A549 (cell line): ENCODE measurements around the gene MTERF2.
"Not testable (repeated sequence)": the region's sequence is repeated elsewhere in the genome, so short reads cannot be mapped to it uniquely, and the experiment has no call there.

Experiments
- CEBPB ChIP-seq, 2 experiments: fragments of >200 bp in 1 of 2; sonication (Bioruptor Twin) in 1 of 2; formaldehyde crosslinking in 1 of 2; IDR thresholded peaks; 2 replicates each; pipeline ENCODE4 v1.6.1; 2012 to 2016
- EP300 ChIP-seq, 2 experiments: fragments of >200 bp; sonication (Bioruptor Twin); formaldehyde crosslinking; IDR thresholded peaks; 2 replicates in 1 of 2; 3 replicates in 1 of 2; pipeline ENCODE4 v1.6.1; 2016 to 2017
- HOXB13 ChIP-seq: fragments of 250-450 bp; sonication (Bioruptor Pico); IDR thresholded peaks from 2 replicates; pipeline ENCODE4 v1.5.0; 2020; ENCODE audit warnings: low read depth, mild to moderate bottlenecking, moderate library complexity
- MAFK ChIP-seq: fragments of 450-650 bp; IDR thresholded peaks from 2 replicates; pipeline ENCODE4 v1.6.1; 2014; ENCODE audit not compliant: partially characterized antibody
- MAZ ChIP-seq: fragments of 150-350 bp; IDR thresholded peaks from 2 replicates; pipeline ENCODE4 v1.6.1; 2014; ENCODE audit warnings: antibody characterized with exemption, low read depth, low read length, borderline replicate concordance
- NR3C1 ChIP-seq: fragments of >200 bp; sonication (Bioruptor Twin); formaldehyde crosslinking; IDR thresholded peaks from 3 replicates; pipeline ENCODE4 v1.6.1; 2017
- POLR2A ChIP-seq: IDR thresholded peaks from 2 replicates; pipeline ENCODE4 v1.6.1; 2012; ENCODE audit warnings: mild to moderate bottlenecking, low read length
- RNF2 ChIP-seq: fragments of 200-600 bp; sonication (generic); IDR thresholded peaks from 2 replicates; pipeline ENCODE4 v1.6.1; 2016; ENCODE audit warnings: low read depth, mild to moderate bottlenecking, antibody characterized with exemption, moderate library complexity, borderline replicate concordance
- TP53 ChIP-seq: fragments of 250-450 bp; sonication (Bioruptor Pico); IDR thresholded peaks from 2 replicates; pipeline ENCODE4 v1.5.0; 2021; ENCODE audit warnings: mild to moderate bottlenecking, moderate library complexity
- TF ChIP-seq, protein P1 (sequence below): fragments of >200 bp; sonication (Bioruptor Twin); formaldehyde crosslinking; IDR thresholded peaks from 3 replicates; pipeline ENCODE4 v1.5.1; 2016
- TF ChIP-seq, protein P2 (sequence below): fragments of 450-650 bp; IDR thresholded peaks from 2 replicates; pipeline ENCODE4 v1.6.1; 2014; ENCODE audit warnings: antibody characterized with exemption
- TF ChIP-seq, protein P3 (sequence below): fragments of 200-600 bp; sonication (generic); IDR thresholded peaks from 2 replicates; pipeline ENCODE4 v1.6.1; 2016; ENCODE audit warnings: antibody characterized with exemption, mild to moderate bottlenecking, moderate library complexity

DNA sequence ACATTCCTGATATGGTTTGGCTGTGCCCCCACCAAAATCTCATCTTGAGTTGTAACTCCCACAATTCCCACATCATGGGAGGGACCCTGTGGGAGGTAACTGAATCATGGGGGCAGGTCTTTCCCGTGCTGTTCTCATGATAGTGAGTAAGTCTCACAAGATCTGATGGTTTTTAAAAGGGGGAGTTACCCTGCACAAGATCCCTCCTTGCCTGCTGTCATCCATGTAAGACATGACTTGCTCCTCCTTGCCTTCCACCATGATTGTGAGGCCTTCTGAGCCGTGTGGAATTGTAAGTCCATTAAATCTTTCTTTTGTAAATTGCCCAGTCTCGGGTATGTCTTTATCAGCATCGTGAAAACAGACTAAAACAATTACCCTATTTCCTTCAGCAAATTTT lies 15.7 kb upstream of the MTERF2 start:
- not testable (repeated sequence) for TF ChIP-seq CEBPB (IDR thresholded peaks at IDR 0.05); HOXB13; EP300 (IDR thresholded peaks at IDR 0.05); NR3C1; TP53 (CRISPR knock-in tag); POLR2A; RNF2; MAFK; MAZ
- TF ChIP-seq, protein P1, sequence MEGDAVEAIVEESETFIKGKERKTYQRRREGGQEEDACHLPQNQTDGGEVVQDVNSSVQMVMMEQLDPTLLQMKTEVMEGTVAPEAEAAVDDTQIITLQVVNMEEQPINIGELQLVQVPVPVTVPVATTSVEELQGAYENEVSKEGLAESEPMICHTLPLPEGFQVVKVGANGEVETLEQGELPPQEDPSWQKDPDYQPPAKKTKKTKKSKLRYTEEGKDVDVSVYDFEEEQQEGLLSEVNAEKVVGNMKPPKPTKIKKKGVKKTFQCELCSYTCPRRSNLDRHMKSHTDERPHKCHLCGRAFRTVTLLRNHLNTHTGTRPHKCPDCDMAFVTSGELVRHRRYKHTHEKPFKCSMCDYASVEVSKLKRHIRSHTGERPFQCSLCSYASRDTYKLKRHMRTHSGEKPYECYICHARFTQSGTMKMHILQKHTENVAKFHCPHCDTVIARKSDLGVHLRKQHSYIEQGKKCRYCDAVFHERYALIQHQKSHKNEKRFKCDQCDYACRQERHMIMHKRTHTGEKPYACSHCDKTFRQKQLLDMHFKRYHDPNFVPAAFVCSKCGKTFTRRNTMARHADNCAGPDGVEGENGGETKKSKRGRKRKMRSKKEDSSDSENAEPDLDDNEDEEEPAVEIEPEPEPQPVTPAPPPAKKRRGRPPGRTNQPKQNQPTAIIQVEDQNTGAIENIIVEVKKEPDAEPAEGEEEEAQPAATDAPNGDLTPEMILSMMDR: not testable (repeated sequence)
- TF ChIP-seq, protein P2, sequence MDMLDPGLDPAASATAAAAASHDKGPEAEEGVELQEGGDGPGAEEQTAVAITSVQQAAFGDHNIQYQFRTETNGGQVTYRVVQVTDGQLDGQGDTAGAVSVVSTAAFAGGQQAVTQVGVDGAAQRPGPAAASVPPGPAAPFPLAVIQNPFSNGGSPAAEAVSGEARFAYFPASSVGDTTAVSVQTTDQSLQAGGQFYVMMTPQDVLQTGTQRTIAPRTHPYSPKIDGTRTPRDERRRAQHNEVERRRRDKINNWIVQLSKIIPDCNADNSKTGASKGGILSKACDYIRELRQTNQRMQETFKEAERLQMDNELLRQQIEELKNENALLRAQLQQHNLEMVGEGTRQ: not testable (repeated sequence)
- TF ChIP-seq, protein P3, sequence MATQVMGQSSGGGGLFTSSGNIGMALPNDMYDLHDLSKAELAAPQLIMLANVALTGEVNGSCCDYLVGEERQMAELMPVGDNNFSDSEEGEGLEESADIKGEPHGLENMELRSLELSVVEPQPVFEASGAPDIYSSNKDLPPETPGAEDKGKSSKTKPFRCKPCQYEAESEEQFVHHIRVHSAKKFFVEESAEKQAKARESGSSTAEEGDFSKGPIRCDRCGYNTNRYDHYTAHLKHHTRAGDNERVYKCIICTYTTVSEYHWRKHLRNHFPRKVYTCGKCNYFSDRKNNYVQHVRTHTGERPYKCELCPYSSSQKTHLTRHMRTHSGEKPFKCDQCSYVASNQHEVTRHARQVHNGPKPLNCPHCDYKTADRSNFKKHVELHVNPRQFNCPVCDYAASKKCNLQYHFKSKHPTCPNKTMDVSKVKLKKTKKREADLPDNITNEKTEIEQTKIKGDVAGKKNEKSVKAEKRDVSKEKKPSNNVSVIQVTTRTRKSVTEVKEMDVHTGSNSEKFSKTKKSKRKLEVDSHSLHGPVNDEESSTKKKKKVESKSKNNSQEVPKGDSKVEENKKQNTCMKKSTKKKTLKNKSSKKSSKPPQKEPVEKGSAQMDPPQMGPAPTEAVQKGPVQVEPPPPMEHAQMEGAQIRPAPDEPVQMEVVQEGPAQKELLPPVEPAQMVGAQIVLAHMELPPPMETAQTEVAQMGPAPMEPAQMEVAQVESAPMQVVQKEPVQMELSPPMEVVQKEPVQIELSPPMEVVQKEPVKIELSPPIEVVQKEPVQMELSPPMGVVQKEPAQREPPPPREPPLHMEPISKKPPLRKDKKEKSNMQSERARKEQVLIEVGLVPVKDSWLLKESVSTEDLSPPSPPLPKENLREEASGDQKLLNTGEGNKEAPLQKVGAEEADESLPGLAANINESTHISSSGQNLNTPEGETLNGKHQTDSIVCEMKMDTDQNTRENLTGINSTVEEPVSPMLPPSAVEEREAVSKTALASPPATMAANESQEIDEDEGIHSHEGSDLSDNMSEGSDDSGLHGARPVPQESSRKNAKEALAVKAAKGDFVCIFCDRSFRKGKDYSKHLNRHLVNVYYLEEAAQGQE: not testable (repeated sequence)
